Measurements from ENCODE around the gene RNU6-1. TPM values are rescaled to one million over a fixed set of nuclear protein-coding genes. Genes with fewer than 3 reads are reported as not detected.

RNU6-1 gene
- total RNA-seq (2014; rRNA removed) = not detected in 2 replicates
- not detected for polyA plus RNA-seq (2012)

- peak; percentile 90 for DNase-seq (ENCODE audit: low read depth)
Observed at GRCh38 chr15:67839929-67840748, at the start of gene RNU6-1. RNU6-1 (minus strand) TSS chr15:67840045.

- DNase-seq (ENCODE audit: low read depth) = no peak
Observed at GRCh38 chr15:67887776-67888175, 47.9 kb upstream of the RNU6-1 start.

GRCh38 chr15:67885861-67886260 lies 46.0 kb upstream of the RNU6-1 start:
- DNase-seq (ENCODE audit: low read depth) = no peak

GRCh38 chr15:67885175-67885523 lies 45.3 kb upstream of the RNU6-1 start:
- DNase-seq (ENCODE audit: low read depth) = no peak

- peak; percentile 67 for DNase-seq (ENCODE audit: low read depth)
Observed at GRCh38 chr15:67884514-67885174, 44.8 kb upstream of the RNU6-1 start.

GRCh38 chr15:67884009-67884408 lies 44.2 kb upstream of the RNU6-1 start:
- no peak for DNase-seq (ENCODE audit: low read depth)

GRCh38 chr15:67883234-67883773 lies 43.5 kb upstream of the RNU6-1 start:
- no peak for DNase-seq (ENCODE audit: low read depth)

- DNase-seq (ENCODE audit: low read depth) = no peak
Observed at GRCh38 chr15:67882487-67883233, 42.8 kb upstream of the RNU6-1 start.

- no peak for DNase-seq (ENCODE audit: low read depth)
Observed at GRCh38 chr15:67880651-67881182, 40.9 kb upstream of the RNU6-1 start.

- no peak for DNase-seq (ENCODE audit: low read depth)
Observed at GRCh38 chr15:67879440-67880129, 39.7 kb upstream of the RNU6-1 start.

GRCh38 chr15:67878712-67879206 lies 38.9 kb upstream of the RNU6-1 start:
- no peak for DNase-seq (ENCODE audit: low read depth)

- no peak for DNase-seq (ENCODE audit: low read depth)
Observed at GRCh38 chr15:67873777-67874176, 33.9 kb upstream of the RNU6-1 start.

GRCh38 chr15:67870868-67871408 lies 31.1 kb upstream of the RNU6-1 start:
- no peak for DNase-seq (ENCODE audit: low read depth)

- no peak for DNase-seq (ENCODE audit: low read depth)
Observed at GRCh38 chr15:67869701-67870100, 29.9 kb upstream of the RNU6-1 start.

GRCh38 chr15:67865766-67866165 lies 25.9 kb upstream of the RNU6-1 start:
- DNase-seq (ENCODE audit: low read depth) = no peak

- no peak for DNase-seq (ENCODE audit: low read depth)
Observed at GRCh38 chr15:67865331-67865730, 25.5 kb upstream of the RNU6-1 start.

- peak; percentile 64 for DNase-seq (ENCODE audit: low read depth)
Observed at GRCh38 chr15:67863442-67863987, 23.7 kb upstream of the RNU6-1 start.

- no peak for DNase-seq (ENCODE audit: low read depth)
Observed at GRCh38 chr15:67862750-67863441, 23.1 kb upstream of the RNU6-1 start.

GRCh38 chr15:67861983-67862382 lies 22.1 kb upstream of the RNU6-1 start:
- no peak for DNase-seq (ENCODE audit: low read depth)

Data from LHCN-M2 (cell line).